K562 (cell line): ENCODE data around the gene HAL. TPM values are rescaled to one million over a fixed set of nuclear protein-coding genes. Genes with fewer than 3 reads are reported as not detected.

ENCODE experiments used
- ATAC-seq: fragments of 200-7000 bp; cut with Tn5 transposase; 3 replicates; pipeline ENCODE4 v1.9.1; 2020; ENCODE audit warnings: moderate library complexity
- BruUV-seq: library from RNA; stranded (reverse); fragments of 400-500 nt; replicated peaks from 2 replicates; lab custom pipeline; 2021; lab: Mats Ljungman, UMichigan
- CTCF ChIA-PET: fragments of 300-600 bp; formaldehyde crosslinking; extraction: SDS; loops from one replicate; lab custom pipeline; 2021; ENCODE audit warnings: low intra/inter-chr PET ratio; lab: Yijun Ruan, JAX
- POLR2A ChIA-PET: fragments of 300-600, 350-650 bp; sonication (Branson Sonifier 250); formaldehyde crosslinking; extraction: SDS; loops from one replicate; lab custom pipeline; 2021; ENCODE audit warnings: antibody characterized with exemption, inconsistent platforms; lab: Yijun Ruan, JAX
- DNase-seq, 4 experiments: peaks; one replicate each; pipeline versions ENCODE4 v3.0.0 to v3.0.0-alpha.2; 2011 to 2018; ENCODE audit warnings: low spot score in 3 of 4, mixed read lengths in 3 of 4; ENCODE audit errors: extremely low read depth in 1 of 4
- FAIRE-seq: peaks from 2 replicates; lab custom pipeline; 2011; peaks lifted over from hg19 to GRCh38; lab: Jason Lieb, UNC
- H2AFZ ChIP-seq: 2 replicates; pipeline ENCODE4 v1.6.0; 2011; ENCODE audit warnings: low read depth, low read length, control low read depth, inconsistent platforms
- H3K27ac ChIP-seq: fragments of 200-600 bp; 3 replicates; pipeline ENCODE4 v1.8.0; 2011; ENCODE audit warnings: low read depth, mild to moderate bottlenecking, control low read depth, inconsistent platforms, low read length, moderate library complexity, mixed read lengths; ENCODE audit errors: extremely low read depth
- H3K27me3 ChIP-seq, 2 experiments: fragments of 300-600 bp in 1 of 2; 2 replicates in 1 of 2; 3 replicates in 1 of 2; pipeline versions ENCODE4 v1.6.0 to v1.8.0; 2011; ENCODE audit warnings: inconsistent platforms in 2 of 2, low read length in 2 of 2, mild to moderate bottlenecking in 1 of 2, mixed read lengths in 1 of 2, moderate library complexity in 1 of 2; ENCODE audit not compliant: control insufficient read depth in 2 of 2, insufficient read depth in 2 of 2
- H3K36me3 ChIP-seq: fragments of 300-600 bp; 3 replicates; pipeline ENCODE4 v1.8.0; 2011; ENCODE audit warnings: mild to moderate bottlenecking, low read length, inconsistent platforms; ENCODE audit not compliant: control insufficient read depth, insufficient read depth
- H3K4me1 ChIP-seq, 2 experiments: fragments of 200-600 bp in 1 of 2; replicated peaks in 1 of 2; 2 replicates in 1 of 2; 3 replicates in 1 of 2; pipeline versions ENCODE4 v1.5.1 to v1.8.0; 2011; ENCODE audit warnings: inconsistent platforms in 2 of 2, low read length in 2 of 2, mild to moderate bottlenecking in 1 of 2, mixed read lengths in 1 of 2, moderate library complexity in 1 of 2; ENCODE audit not compliant: control insufficient read depth in 2 of 2, insufficient read depth in 2 of 2
- H3K4me2 ChIP-seq: 2 replicates; pipeline ENCODE4 v1.6.1; 2011; ENCODE audit warnings: low read length, control low read depth, inconsistent platforms, mixed read lengths; ENCODE audit not compliant: insufficient read depth
- H3K4me3 ChIP-seq: fragments of 200-600 bp; sonication (generic), shearing (Covaris generic); 2 replicates; pipeline ENCODE4 v1.5.1; 2016; ENCODE audit warnings: control low read depth, inconsistent platforms
- H3K79me2 ChIP-seq: fragments of 200-600 bp; 3 replicates; pipeline ENCODE4 v1.8.0; 2011; ENCODE audit warnings: low read length, inconsistent platforms; ENCODE audit not compliant: control insufficient read depth, insufficient read depth
- H3K9ac ChIP-seq, 2 experiments: 2 replicates each; pipeline versions ENCODE4 v1.6.0 to v1.6.1; 2011; ENCODE audit warnings: low read depth in 2 of 2, low read length in 2 of 2, control low read depth in 1 of 2, inconsistent platforms in 1 of 2, mild to moderate bottlenecking in 1 of 2, mixed read lengths in 1 of 2; ENCODE audit not compliant: insufficient read depth in 1 of 2
- H3K9me1 ChIP-seq: one replicate; pipeline ENCODE4 v1.6.0; 2011; ENCODE audit warnings: inconsistent platforms, mild to moderate bottlenecking, low read length, moderate library complexity; ENCODE audit not compliant: control insufficient read depth, insufficient read depth
- H3K9me3 ChIP-seq: replicated peaks from 2 replicates; pipeline ENCODE4 v1.5.1; 2011; ENCODE audit warnings: low read depth, low read length, inconsistent platforms; ENCODE audit not compliant: control insufficient read depth, insufficient read depth
- H4K20me1 ChIP-seq: replicated peaks from 2 replicates; pipeline ENCODE4 v1.6.1; 2011; ENCODE audit warnings: low read length, inconsistent platforms, mixed read lengths; ENCODE audit not compliant: control insufficient read depth, insufficient read depth
- CXXC5 ChIP-seq: fragments of 250-450 bp; sonication (Bioruptor Pico); IDR thresholded peaks from 2 replicates; pipeline ENCODE4 v1.8.0; 2022; ENCODE audit warnings: inconsistent platforms, mild to moderate bottlenecking, moderate library complexity
- HDAC3 ChIP-seq: fragments of 450-650 bp; IDR thresholded peaks from 2 replicates; pipeline ENCODE4 v1.6.1; 2018; ENCODE audit warnings: borderline replicate concordance, mild to moderate bottlenecking, moderate library complexity; ENCODE audit not compliant: partially characterized antibody
- IFI16 ChIP-seq: fragments of 250-450 bp; sonication (Bioruptor Pico); IDR thresholded peaks from 2 replicates; pipeline ENCODE4 v2.1.2; 2022; ENCODE audit warnings: mild to moderate bottlenecking, inconsistent platforms
- PRMT5 ChIP-seq: sonication (generic); formaldehyde crosslinking; IDR thresholded peaks from 2 replicates; pipeline ENCODE4 v1.5.0; 2020; ENCODE audit warnings: missing genetic modification reagents
- RHOXF2B ChIP-seq: fragments of 250-450 bp; sonication (Bioruptor Pico); conservative IDR thresholded peaks from 2 replicates; pipeline ENCODE4 v1.5.1; 2021
- WGBS: fragments of 100-300 bp; shearing (Covaris generic); methylation state at CpG from one replicate; pipeline ENCODE4 v1.1.6; 2016; ENCODE audit warnings: low coverage, mixed read lengths; ENCODE audit not compliant: insufficient coverage; ENCODE audit errors: missing lambda C conversion rate; 5-methylcytosine and 5-hydroxymethylcytosine counted together
- in situ Hi-C: fragments of 300-500 bp; cut with MboI; formaldehyde crosslinking; loops from 4 replicates; pipeline ENCODE4 v1.15.0; 2018; ENCODE audit warnings: inconsistent platforms, mixed read lengths
- intact Hi-C: fragments of 100-400 bp; cut with micrococcal nuclease; formaldehyde crosslinking; loops from 2 replicates; pipeline ENCODE4 v1.14.2; 2022
- polyA plus RNA-seq, 8 experiments: library from polyadenylated mRNA; depleted of rRNA in 4 of 8; stranded (reverse) in 5 of 8; unstranded in 3 of 8; fragments of >200 nt; fragmentation: Nextera tagmentation in 2 of 8; fragmentation: Illumina TruSeq in 1 of 8; extraction: Ambion mirVana in 2 of 8; extraction: Trizol in 1 of 8; gene quantifications; 2 replicates each; pipeline versions ENCODE4 v1.2.1 to v1.2.3, GENCODE V29; 2011 to 2014; ENCODE audit warnings: inconsistent platforms in 1 of 8, missing spikeins in 1 of 8
- total RNA-seq, 7 experiments: library from RNA; depleted of rRNA in 6 of 7; stranded (reverse); fragments of >200 nt in 6 of 7; fragmentation: Illumina TruSeq in 2 of 7; extraction: Trizol in 2 of 7; gene quantifications; 2 replicates each; pipeline versions ENCODE4 v1.2.1 to v1.2.3, GENCODE V29; 2011 to 2021; ENCODE audit warnings: low replicate concordance in 1 of 7
- TF ChIP-seq, protein P1 (sequence below): fragments of 450-650 bp; IDR thresholded peaks from one replicate; pipeline ENCODE4 v1.6.1; 2018; ENCODE audit warnings: mild to moderate bottlenecking, moderate library complexity; ENCODE audit not compliant: partially characterized antibody
- TF ChIP-seq, protein P2 (sequence below): sonication (generic); formaldehyde crosslinking; IDR thresholded peaks from 2 replicates; pipeline ENCODE4 v1.8.0; 2023; ENCODE audit warnings: missing genetic modification reagents, mild to moderate bottlenecking, borderline replicate concordance
- TF ChIP-seq, protein P3 (sequence below): fragments of 250-450 bp; sonication (Bioruptor Pico); IDR thresholded peaks from 2 replicates; pipeline ENCODE4 v1.4.0; 2020; ENCODE audit warnings: mild to moderate bottlenecking, moderate library complexity

Gene HAL
- total and polyA plus RNA-seq, 9 of the 15 experiments (the other 6 are each of a cell fraction or from before 2014, with no cell fraction given): 0.03 to 0.36 (median 0.20) TPM; not detected in 4

DNA sequence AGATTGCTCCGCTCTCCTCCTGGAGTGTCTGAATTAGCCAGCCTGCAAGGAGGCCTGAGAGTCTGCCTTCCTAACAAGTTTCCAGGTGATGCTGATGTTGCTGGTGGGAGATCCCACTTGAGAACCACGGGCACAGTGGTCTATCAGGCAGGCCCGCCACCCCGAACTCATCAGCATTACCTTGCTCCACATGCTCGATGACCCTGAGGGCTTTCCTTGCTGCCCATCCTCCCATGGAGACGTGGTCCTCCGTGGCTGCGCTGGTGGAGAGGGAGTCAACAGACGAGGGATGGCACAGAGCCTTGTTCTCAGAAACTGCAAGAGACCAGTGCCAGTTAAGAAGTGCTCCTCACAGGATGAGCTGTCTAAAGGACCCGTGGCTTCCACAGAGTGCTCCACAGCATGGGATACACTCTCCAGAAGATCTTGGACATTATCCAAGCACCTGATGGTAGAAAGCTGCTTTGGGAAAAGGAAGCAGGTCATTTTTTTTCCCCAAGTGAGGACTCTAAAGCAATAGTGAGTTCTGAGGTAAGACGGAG is 18.3 kb downstream of the HAL start:
- H3K4me2 ChIP-seq: no peak overlapping the region
- DNase-seq (no peak), ATAC-seq (no peak), FAIRE-seq (no peak)
- H3K9me3 ChIP-seq: no peaks in the 10 kb centered on the region
- no peak overlapping the region for H3K27ac ChIP-seq
- H3K79me2 ChIP-seq: no peaks in the 10 kb centered on the region
- H3K4me1 ChIP-seq: peaks cover 0 to 5% of the 10 kb centered on the region in 2 experiments; a peak in 1 of 5 replicates
- CTCF ChIA-PET: no interaction called here
- no peaks in the 10 kb centered on the region for H3K36me3 ChIP-seq
- H4K20me1 ChIP-seq: peaks cover 1% of the 10 kb centered on the region; the same call in 1 of the 2 replicates
- H3K27me3 ChIP-seq: peaks cover 17 to 18% of the 10 kb centered on the region in 2 experiments; a peak in 4 of 5 replicates
- H3K9me1 ChIP-seq: no peaks in the 10 kb centered on the region
- H3K9ac ChIP-seq: no peak overlapping the region
- H2AFZ ChIP-seq: no peak overlapping the region
- POLR2A ChIA-PET: no interaction called here
- no TSS peak for BruUV-seq
- no peak overlapping the region for H3K4me3 ChIP-seq
- TF ChIP-seq, protein P1, sequence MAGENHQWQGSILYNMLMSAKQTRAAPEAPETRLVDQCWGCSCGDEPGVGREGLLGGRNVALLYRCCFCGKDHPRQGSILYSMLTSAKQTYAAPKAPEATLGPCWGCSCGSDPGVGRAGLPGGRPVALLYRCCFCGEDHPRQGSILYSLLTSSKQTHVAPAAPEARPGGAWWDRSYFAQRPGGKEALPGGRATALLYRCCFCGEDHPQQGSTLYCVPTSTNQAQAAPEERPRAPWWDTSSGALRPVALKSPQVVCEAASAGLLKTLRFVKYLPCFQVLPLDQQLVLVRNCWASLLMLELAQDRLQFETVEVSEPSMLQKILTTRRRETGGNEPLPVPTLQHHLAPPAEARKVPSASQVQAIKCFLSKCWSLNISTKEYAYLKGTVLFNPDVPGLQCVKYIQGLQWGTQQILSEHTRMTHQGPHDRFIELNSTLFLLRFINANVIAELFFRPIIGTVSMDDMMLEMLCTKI: no peak
- TF ChIP-seq, protein P2, sequence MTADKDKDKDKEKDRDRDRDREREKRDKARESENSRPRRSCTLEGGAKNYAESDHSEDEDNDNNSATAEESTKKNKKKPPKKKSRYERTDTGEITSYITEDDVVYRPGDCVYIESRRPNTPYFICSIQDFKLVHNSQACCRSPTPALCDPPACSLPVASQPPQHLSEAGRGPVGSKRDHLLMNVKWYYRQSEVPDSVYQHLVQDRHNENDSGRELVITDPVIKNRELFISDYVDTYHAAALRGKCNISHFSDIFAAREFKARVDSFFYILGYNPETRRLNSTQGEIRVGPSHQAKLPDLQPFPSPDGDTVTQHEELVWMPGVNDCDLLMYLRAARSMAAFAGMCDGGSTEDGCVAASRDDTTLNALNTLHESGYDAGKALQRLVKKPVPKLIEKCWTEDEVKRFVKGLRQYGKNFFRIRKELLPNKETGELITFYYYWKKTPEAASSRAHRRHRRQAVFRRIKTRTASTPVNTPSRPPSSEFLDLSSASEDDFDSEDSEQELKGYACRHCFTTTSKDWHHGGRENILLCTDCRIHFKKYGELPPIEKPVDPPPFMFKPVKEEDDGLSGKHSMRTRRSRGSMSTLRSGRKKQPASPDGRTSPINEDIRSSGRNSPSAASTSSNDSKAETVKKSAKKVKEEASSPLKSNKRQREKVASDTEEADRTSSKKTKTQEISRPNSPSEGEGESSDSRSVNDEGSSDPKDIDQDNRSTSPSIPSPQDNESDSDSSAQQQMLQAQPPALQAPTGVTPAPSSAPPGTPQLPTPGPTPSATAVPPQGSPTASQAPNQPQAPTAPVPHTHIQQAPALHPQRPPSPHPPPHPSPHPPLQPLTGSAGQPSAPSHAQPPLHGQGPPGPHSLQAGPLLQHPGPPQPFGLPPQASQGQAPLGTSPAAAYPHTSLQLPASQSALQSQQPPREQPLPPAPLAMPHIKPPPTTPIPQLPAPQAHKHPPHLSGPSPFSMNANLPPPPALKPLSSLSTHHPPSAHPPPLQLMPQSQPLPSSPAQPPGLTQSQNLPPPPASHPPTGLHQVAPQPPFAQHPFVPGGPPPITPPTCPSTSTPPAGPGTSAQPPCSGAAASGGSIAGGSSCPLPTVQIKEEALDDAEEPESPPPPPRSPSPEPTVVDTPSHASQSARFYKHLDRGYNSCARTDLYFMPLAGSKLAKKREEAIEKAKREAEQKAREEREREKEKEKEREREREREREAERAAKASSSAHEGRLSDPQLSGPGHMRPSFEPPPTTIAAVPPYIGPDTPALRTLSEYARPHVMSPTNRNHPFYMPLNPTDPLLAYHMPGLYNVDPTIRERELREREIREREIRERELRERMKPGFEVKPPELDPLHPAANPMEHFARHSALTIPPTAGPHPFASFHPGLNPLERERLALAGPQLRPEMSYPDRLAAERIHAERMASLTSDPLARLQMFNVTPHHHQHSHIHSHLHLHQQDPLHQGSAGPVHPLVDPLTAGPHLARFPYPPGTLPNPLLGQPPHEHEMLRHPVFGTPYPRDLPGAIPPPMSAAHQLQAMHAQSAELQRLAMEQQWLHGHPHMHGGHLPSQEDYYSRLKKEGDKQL (CRISPR knock-in tag): no peak
- TF ChIP-seq HDAC3 (no peak), CXXC5 (CRISPR knock-in tag) (no peak), IFI16 (CRISPR knock-in tag) (no peak), RHOXF2B (CRISPR knock-in tag) (no peak), PRMT5 (CRISPR knock-in tag) (no peak)
- TF ChIP-seq, protein P3, sequence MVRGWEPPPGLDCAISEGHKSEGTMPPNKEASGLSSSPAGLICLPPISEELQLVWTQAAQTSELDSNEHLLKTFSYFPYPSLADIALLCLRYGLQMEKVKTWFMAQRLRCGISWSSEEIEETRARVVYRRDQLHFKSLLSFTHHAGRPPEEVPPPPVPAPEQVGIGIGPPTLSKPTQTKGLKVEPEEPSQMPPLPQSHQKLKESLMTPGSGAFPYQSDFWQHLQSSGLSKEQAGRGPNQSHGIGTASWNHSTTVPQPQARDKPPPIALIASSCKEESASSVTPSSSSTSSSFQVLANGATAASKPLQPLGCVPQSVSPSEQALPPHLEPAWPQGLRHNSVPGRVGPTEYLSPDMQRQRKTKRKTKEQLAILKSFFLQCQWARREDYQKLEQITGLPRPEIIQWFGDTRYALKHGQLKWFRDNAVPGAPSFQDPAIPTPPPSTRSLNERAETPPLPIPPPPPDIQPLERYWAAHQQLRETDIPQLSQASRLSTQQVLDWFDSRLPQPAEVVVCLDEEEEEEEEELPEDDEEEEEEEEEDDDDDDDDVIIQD (CRISPR knock-in tag): no peak
- in situ Hi-C loops: no loop called here
- 1% methylated on average over 11 of the region's 11 CpGs for WGBS
- intact Hi-C loops: no loop called here
